Measurements from ENCODE around the gene ETV4. TPM values are rescaled to one million over a fixed set of nuclear protein-coding genes. Genes with fewer than 3 reads are reported as not detected.

The ETV4 gene
- total and polyA plus RNA-seq, 2 of the 13 experiments (the other 11 are each of a cell fraction or from before 2014, with no cell fraction given), result 128 to 330 TPM

DNA sequence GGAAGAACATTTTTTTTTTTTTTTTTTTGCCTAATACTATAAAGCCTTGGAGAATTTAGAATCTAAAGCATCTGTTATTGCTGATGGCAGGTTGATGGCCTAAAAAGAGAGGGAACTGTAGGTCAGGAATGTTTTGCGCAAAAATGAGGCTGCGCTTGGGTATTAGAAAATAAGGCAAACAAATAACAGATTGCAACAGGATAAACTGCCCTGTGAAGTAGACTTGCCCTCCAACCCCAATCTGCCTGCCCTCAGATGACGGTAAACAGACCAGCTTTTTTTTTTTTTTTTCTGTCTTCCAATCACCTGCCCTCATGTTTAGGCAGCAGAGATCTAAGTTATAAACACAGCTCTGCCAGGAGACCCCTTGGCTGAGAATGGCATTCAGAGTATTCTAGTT is 66.2 kb downstream of the ETV4 start (continued):
- TF ChIP-seq, protein P1, sequence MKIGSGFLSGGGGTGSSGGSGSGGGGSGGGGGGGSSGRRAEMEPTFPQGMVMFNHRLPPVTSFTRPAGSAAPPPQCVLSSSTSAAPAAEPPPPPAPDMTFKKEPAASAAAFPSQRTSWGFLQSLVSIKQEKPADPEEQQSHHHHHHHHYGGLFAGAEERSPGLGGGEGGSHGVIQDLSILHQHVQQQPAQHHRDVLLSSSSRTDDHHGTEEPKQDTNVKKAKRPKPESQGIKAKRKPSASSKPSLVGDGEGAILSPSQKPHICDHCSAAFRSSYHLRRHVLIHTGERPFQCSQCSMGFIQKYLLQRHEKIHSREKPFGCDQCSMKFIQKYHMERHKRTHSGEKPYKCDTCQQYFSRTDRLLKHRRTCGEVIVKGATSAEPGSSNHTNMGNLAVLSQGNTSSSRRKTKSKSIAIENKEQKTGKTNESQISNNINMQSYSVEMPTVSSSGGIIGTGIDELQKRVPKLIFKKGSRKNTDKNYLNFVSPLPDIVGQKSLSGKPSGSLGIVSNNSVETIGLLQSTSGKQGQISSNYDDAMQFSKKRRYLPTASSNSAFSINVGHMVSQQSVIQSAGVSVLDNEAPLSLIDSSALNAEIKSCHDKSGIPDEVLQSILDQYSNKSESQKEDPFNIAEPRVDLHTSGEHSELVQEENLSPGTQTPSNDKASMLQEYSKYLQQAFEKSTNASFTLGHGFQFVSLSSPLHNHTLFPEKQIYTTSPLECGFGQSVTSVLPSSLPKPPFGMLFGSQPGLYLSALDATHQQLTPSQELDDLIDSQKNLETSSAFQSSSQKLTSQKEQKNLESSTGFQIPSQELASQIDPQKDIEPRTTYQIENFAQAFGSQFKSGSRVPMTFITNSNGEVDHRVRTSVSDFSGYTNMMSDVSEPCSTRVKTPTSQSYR (CRISPR knock-in tag; IDR thresholded peaks at IDR 0.05; ENCODE audit: borderline replicate concordance), result peak; percentile 12; the same call in 1 of the 2 replicates
- no peak; the same call in 1 of the 2 replicates for TF ChIP-seq ZNF780A (CRISPR knock-in tag; IDR thresholded peaks at IDR 0.05)
- TF ChIP-seq ZNF747 (CRISPR knock-in tag; IDR thresholded peaks at IDR 0.05; ENCODE audit: borderline replicate concordance), result peak; percentile 84
- TF ChIP-seq, protein P2, sequence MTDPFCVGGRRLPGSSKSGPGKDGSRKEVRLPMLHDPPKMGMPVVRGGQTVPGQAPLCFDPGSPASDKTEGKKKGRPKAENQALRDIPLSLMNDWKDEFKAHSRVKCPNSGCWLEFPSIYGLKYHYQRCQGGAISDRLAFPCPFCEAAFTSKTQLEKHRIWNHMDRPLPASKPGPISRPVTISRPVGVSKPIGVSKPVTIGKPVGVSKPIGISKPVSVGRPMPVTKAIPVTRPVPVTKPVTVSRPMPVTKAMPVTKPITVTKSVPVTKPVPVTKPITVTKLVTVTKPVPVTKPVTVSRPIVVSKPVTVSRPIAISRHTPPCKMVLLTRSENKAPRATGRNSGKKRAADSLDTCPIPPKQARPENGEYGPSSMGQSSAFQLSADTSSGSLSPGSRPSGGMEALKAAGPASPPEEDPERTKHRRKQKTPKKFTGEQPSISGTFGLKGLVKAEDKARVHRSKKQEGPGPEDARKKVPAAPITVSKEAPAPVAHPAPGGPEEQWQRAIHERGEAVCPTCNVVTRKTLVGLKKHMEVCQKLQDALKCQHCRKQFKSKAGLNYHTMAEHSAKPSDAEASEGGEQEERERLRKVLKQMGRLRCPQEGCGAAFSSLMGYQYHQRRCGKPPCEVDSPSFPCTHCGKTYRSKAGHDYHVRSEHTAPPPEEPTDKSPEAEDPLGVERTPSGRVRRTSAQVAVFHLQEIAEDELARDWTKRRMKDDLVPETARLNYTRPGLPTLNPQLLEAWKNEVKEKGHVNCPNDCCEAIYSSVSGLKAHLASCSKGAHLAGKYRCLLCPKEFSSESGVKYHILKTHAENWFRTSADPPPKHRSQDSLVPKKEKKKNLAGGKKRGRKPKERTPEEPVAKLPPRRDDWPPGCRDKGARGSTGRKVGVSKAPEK (CRISPR knock-in tag; IDR thresholded peaks at IDR 0.05; ENCODE audit: borderline replicate concordance), result no peak
- no peak for TF ChIP-seq ZNF441 (CRISPR knock-in tag; IDR thresholded peaks at IDR 0.05; ENCODE audit: borderline replicate concordance)
- no peak; the same call in 1 of the 2 replicates for TF ChIP-seq SNAI1 (CRISPR knock-in tag; IDR thresholded peaks at IDR 0.05; ENCODE audit: borderline replicate concordance)
- TF ChIP-seq, protein P3, sequence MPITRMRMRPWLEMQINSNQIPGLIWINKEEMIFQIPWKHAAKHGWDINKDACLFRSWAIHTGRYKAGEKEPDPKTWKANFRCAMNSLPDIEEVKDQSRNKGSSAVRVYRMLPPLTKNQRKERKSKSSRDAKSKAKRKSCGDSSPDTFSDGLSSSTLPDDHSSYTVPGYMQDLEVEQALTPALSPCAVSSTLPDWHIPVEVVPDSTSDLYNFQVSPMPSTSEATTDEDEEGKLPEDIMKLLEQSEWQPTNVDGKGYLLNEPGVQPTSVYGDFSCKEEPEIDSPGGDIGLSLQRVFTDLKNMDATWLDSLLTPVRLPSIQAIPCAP (CRISPR knock-in tag; IDR thresholded peaks at IDR 0.05; ENCODE audit: low read depth), result no peak
- peak; percentile 82 for TF ChIP-seq CREM (IDR thresholded peaks at IDR 0.05)
- no peak for TF ChIP-seq CREM (CRISPR knock-in tag; IDR thresholded peaks at IDR 0.05)
- TF ChIP-seq ZSCAN9 (CRISPR knock-in tag; IDR thresholded peaks at IDR 0.05; ENCODE audit: borderline replicate concordance), result peak; percentile 74; the same call in 1 of the 2 replicates
- TF ChIP-seq, protein P4, sequence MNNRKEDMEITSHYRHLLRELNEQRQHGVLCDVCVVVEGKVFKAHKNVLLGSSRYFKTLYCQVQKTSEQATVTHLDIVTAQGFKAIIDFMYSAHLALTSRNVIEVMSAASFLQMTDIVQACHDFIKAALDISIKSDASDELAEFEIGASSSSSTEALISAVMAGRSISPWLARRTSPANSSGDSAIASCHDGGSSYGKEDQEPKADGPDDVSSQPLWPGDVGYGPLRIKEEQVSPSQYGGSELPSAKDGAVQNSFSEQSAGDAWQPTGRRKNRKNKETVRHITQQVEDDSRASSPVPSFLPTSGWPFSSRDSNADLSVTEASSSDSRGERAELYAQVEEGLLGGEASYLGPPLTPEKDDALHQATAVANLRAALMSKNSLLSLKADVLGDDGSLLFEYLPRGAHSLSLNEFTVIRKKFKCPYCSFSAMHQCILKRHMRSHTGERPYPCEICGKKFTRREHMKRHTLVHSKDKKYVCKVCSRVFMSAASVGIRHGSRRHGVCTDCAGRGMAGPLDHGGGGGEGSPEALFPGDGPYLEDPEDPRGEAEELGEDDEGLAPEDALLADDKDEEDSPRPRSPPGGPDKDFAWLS (CRISPR knock-in tag; IDR thresholded peaks at IDR 0.05; ENCODE audit: borderline replicate concordance), result no peak
- TF ChIP-seq ZIK1 (CRISPR knock-in tag; IDR thresholded peaks at IDR 0.05; ENCODE audit: borderline replicate concordance, low read depth), result no peak
- no peak; the same call in 1 of the 2 replicates for TF ChIP-seq ZC3H13 (CRISPR knock-in tag; IDR thresholded peaks at IDR 0.05)
- TF ChIP-seq MED1 (CRISPR knock-in tag; IDR thresholded peaks at IDR 0.05), result peak; percentile 96
- TF ChIP-seq HDAC1 (CRISPR knock-in tag; IDR thresholded peaks at IDR 0.05), result peak; percentile 87
- no peak for TF ChIP-seq ZNF30 (CRISPR knock-in tag; IDR thresholded peaks at IDR 0.05)
- peak; percentile 92 for TF ChIP-seq NCOA2 (CRISPR knock-in tag; IDR thresholded peaks at IDR 0.05)
- TF ChIP-seq ZNF501 (CRISPR knock-in tag; IDR thresholded peaks at IDR 0.05), result peak; percentile 47; the same call in 1 of the 2 replicates
- TF ChIP-seq SMC3 (IDR thresholded peaks at IDR 0.05; ENCODE audit: low read length), result no peak; the same call in 1 of the 2 replicates
- 0 out of 2 replicates have a peak, but pooled peaks have one; percentile 45 for TF ChIP-seq BRCA1 (CRISPR knock-in tag; IDR thresholded peaks at IDR 0.05)
- TF ChIP-seq ZNF530 (CRISPR knock-in tag; IDR thresholded peaks at IDR 0.05; ENCODE audit: low read depth), result no peak
- no peak for TF ChIP-seq TBP (CRISPR knock-in tag; IDR thresholded peaks at IDR 0.05)
